ENCODE data around the gene NPAS3.

GRCh38 chr14:32940711-32941667 lies 2.3 kb downstream of the NPAS3 start:
- TF ChIP-seq POLR2AphosphoS5 (IDR thresholded peaks at IDR 0.05; ENCODE audit: borderline replicate concordance, low read depth, low read length) (no peak), EZH2 (IDR thresholded peaks at IDR 0.05) (no peak), FOXP2 (optimal IDR thresholded peaks at IDR 0.05; ENCODE audit: control extremely low read depth, extremely low read length, insufficient read depth) (no peak)
